IMR-90 (cell line): Measurements from ENCODE around the gene CUTA. TPM values are rescaled to one million over a fixed set of nuclear protein-coding genes. Genes with fewer than 3 reads are reported as not detected.

Experiments used
- ATAC-seq: fragments of 200-7000 bp; cut with Tn5 transposase; 2 replicates; pipeline ENCODE4 v1.9.1; 2020; ENCODE audit warnings: low read depth, mild to moderate bottlenecking, moderate library complexity
- BruUV-seq: library from RNA; stranded (reverse); fragments of 400-500 nt; replicated peaks from 2 replicates; lab custom pipeline; 2021; lab: Mats Ljungman, UMichigan
- CTCF ChIA-PET: fragments of 300-600 bp; formaldehyde crosslinking; extraction: SDS; loops from one replicate; lab custom pipeline; 2021; ENCODE audit warnings: antibody characterized with exemption; lab: Yijun Ruan, JAX
- POLR2A ChIA-PET: fragments of 300-600 bp; sonication (Branson Sonifier 250); formaldehyde crosslinking; loops from one replicate; lab custom pipeline; 2022; ENCODE audit warnings: antibody characterized with exemption; ENCODE audit not compliant: unreplicated experiment; lab: Charles Lee
- DNase-seq: peaks from one replicate; pipeline ENCODE4 v3.0.0; 2013
- H2AFZ ChIP-seq: replicated peaks from 2 replicates; pipeline ENCODE3; 2013; ENCODE audit warnings: low read length, mild to moderate bottlenecking; ENCODE audit not compliant: poor library complexity
- H2AK5ac ChIP-seq: 2 replicates; pipeline ENCODE4 v1.6.1; 2013; ENCODE audit warnings: low read depth, low read length, inconsistent platforms
- H2AK9ac ChIP-seq: replicated peaks from 2 replicates; pipeline ENCODE3; 2013; ENCODE audit warnings: mild to moderate bottlenecking, low read depth, low read length, moderate library complexity; ENCODE audit not compliant: poor library complexity
- H2BK120ac ChIP-seq: 2 replicates; pipeline ENCODE4 v1.6.1; 2013; ENCODE audit warnings: low read depth, low read length, inconsistent platforms
- H2BK15ac ChIP-seq: 3 replicates; pipeline ENCODE4 v1.6.1; 2013; ENCODE audit warnings: low read depth, low read length, inconsistent platforms
- H2BK20ac ChIP-seq: 2 replicates; pipeline ENCODE4 v1.6.1; 2013; ENCODE audit warnings: low read depth, mild to moderate bottlenecking, inconsistent platforms, low read length, moderate library complexity
- H2BK5ac ChIP-seq: 2 replicates; pipeline ENCODE4 v1.6.1; 2013; ENCODE audit warnings: mild to moderate bottlenecking, low read depth, low read length, inconsistent platforms; ENCODE audit not compliant: poor library complexity, severe bottlenecking
- H3K14ac ChIP-seq: replicated peaks from 2 replicates; pipeline ENCODE4 v1.6.1; 2013; ENCODE audit warnings: low read depth, low read length, inconsistent platforms
- H3K18ac ChIP-seq: 2 replicates; pipeline ENCODE4 v1.6.1; 2013; ENCODE audit warnings: low read depth, low read length, control low read depth
- H3K23ac ChIP-seq: 2 replicates; pipeline ENCODE4 v1.6.1; 2013; ENCODE audit warnings: low read depth, low read length, inconsistent platforms
- H3K27ac ChIP-seq: 2 replicates; pipeline ENCODE4 v1.5.1; 2013; ENCODE audit warnings: mild to moderate bottlenecking, control low read depth, low read length; ENCODE audit not compliant: insufficient read depth
- H3K27me3 ChIP-seq: 2 replicates; pipeline ENCODE4 v1.6.1; 2013; ENCODE audit warnings: low read length; ENCODE audit not compliant: control insufficient read depth, insufficient read depth
- H3K36me3 ChIP-seq: 2 replicates; pipeline ENCODE4 v1.6.1; 2013; ENCODE audit warnings: low read length, mixed read lengths; ENCODE audit not compliant: control insufficient read depth, insufficient read depth
- H3K4ac ChIP-seq: 2 replicates; pipeline ENCODE4 v1.6.1; 2013; ENCODE audit warnings: low read depth, low read length, inconsistent platforms
- H3K4me1 ChIP-seq: 2 replicates; pipeline ENCODE4 v1.6.1; 2013; ENCODE audit warnings: low read length, mixed read lengths; ENCODE audit not compliant: control insufficient read depth, insufficient read depth
- H3K4me2 ChIP-seq: 2 replicates; pipeline ENCODE4 v1.6.1; 2013; ENCODE audit warnings: low read depth, mild to moderate bottlenecking, control low read depth, low read length, moderate library complexity
- H3K4me3 ChIP-seq: 2 replicates; pipeline ENCODE4 v1.5.1; 2013; ENCODE audit warnings: low read depth, mild to moderate bottlenecking, control low read depth, low read length, moderate library complexity; ENCODE audit not compliant: insufficient read depth
- H3K56ac ChIP-seq: 2 replicates; pipeline ENCODE4 v1.6.1; 2013; ENCODE audit warnings: low read length, inconsistent platforms; ENCODE audit not compliant: insufficient read depth; ENCODE audit errors: extremely low read depth
- H3K79me1 ChIP-seq, 2 experiments: 2 replicates each; pipeline ENCODE4 v1.6.1; 2013; ENCODE audit warnings: low read length in 2 of 2, inconsistent platforms in 1 of 2, low read depth in 1 of 2
- H3K9ac ChIP-seq: 2 replicates; pipeline ENCODE4 v1.6.1; 2013; ENCODE audit warnings: low read depth, low read length, control low read depth
- H3K9me1 ChIP-seq: 2 replicates; pipeline ENCODE4 v1.6.1; 2013; ENCODE audit warnings: low read length, inconsistent platforms; ENCODE audit not compliant: insufficient read depth
- H3K9me3 ChIP-seq: 2 replicates; pipeline ENCODE4 v1.6.1; 2013; ENCODE audit warnings: low read length; ENCODE audit not compliant: control insufficient read depth, insufficient read depth
- H4K20me1 ChIP-seq: 2 replicates; pipeline ENCODE4 v1.6.1; 2013; ENCODE audit warnings: low read length, inconsistent platforms; ENCODE audit not compliant: insufficient read depth
- H4K5ac ChIP-seq: 2 replicates; pipeline ENCODE4 v1.6.1; 2013; ENCODE audit warnings: mild to moderate bottlenecking, low read depth, low read length, control low read depth
- H4K8ac ChIP-seq, 2 experiments: 2 replicates each; pipeline ENCODE4 v1.6.1; 2013; ENCODE audit warnings: low read depth in 2 of 2, low read length in 2 of 2, control low read depth in 1 of 2, inconsistent platforms in 1 of 2
- H4K91ac ChIP-seq: 2 replicates; pipeline ENCODE4 v1.6.1; 2013; ENCODE audit warnings: low read depth, low read length, inconsistent platforms; ENCODE audit not compliant: insufficient read depth
- BHLHE40 ChIP-seq: fragments of 150-350 bp; IDR thresholded peaks from 2 replicates; pipeline ENCODE4 v1.6.1; 2016; ENCODE audit warnings: mild to moderate bottlenecking, low read depth, low read length
- CHD1 ChIP-seq: IDR thresholded peaks from 2 replicates; pipeline ENCODE4 v1.6.1; 2012; ENCODE audit warnings: low read depth, low read length, improper control_type of control experiment
- FOS ChIP-seq: fragments of 150-350 bp; IDR thresholded peaks from 2 replicates; pipeline ENCODE4 v1.6.1; 2016; ENCODE audit warnings: low read depth, low read length
- MAFK ChIP-seq: IDR thresholded peaks from 2 replicates; pipeline ENCODE4 v1.6.1; 2012; ENCODE audit warnings: low read depth, low read length, improper control_type of control experiment
- MAZ ChIP-seq: IDR thresholded peaks from 2 replicates; pipeline ENCODE4 v1.6.1; 2012; ENCODE audit warnings: low read depth, mild to moderate bottlenecking, low read length, improper control_type of control experiment, moderate library complexity, borderline replicate concordance
- MXI1 ChIP-seq: IDR thresholded peaks from 2 replicates; pipeline ENCODE4 v1.6.1; 2012; ENCODE audit warnings: low read depth, mild to moderate bottlenecking, low read length, moderate library complexity, borderline replicate concordance
- NFE2L2 ChIP-seq: fragments of 150-350 bp; IDR thresholded peaks from 2 replicates; pipeline ENCODE4 v1.6.1; 2016; ENCODE audit warnings: low read depth, mild to moderate bottlenecking, low read length
- POLR2A ChIP-seq: IDR thresholded peaks from 2 replicates; pipeline ENCODE4 v1.6.1; 2012; ENCODE audit warnings: mild to moderate bottlenecking, low read depth, low read length
- RAD21 ChIP-seq: IDR thresholded peaks from 2 replicates; pipeline ENCODE4 v1.6.1; 2012; ENCODE audit warnings: low read length, improper control_type of control experiment
- RCOR1 ChIP-seq: IDR thresholded peaks from 2 replicates; pipeline ENCODE4 v1.6.1; 2012; ENCODE audit warnings: mild to moderate bottlenecking, low read length, improper control_type of control experiment; ENCODE audit not compliant: insufficient replicate concordance
- RFX5 ChIP-seq: IDR thresholded peaks from 2 replicates; pipeline ENCODE4 v1.8.0; 2012; ENCODE audit warnings: low read depth, mild to moderate bottlenecking, low read length, moderate library complexity
- SMC3 ChIP-seq: fragments of 150-350 bp; IDR thresholded peaks from 2 replicates; pipeline ENCODE4 v1.6.1; 2016; ENCODE audit warnings: low read depth, mild to moderate bottlenecking, antibody characterized with exemption, low read length, moderate library complexity
- WGBS, 2 experiments: methylation state at CpG; one replicate each; pipeline versions ENCODE4 v1.1.5 to v1.1.7; 2013; ENCODE audit warnings: missing lambda C conversion rate in 2 of 2; ENCODE audit not compliant: insufficient read length in 1 of 2; ENCODE audit errors: extremely low coverage in 2 of 2; 5-methylcytosine and 5-hydroxymethylcytosine counted together
- dilution Hi-C: fragments of 300-500 bp; cut with HindIII; formaldehyde crosslinking; loops from one replicate; pipeline ENCODE4 v1.14.3; 2018; ENCODE audit warnings: low sequenced_read_pairs; ENCODE audit not compliant: unreplicated experiment
- in situ Hi-C: fragments of 300-500 bp; cut with MboI; formaldehyde crosslinking; loops from 3 replicates; pipeline ENCODE4 v1.14.3; 2019; ENCODE audit warnings: low sequenced_read_pairs, inconsistent platforms, mixed read lengths
- intact Hi-C: fragments of 100-400 bp; cut with micrococcal nuclease; formaldehyde crosslinking; loops from 2 replicates; pipeline ENCODE4 v1.10.0; 2022
- polyA plus RNA-seq, 3 experiments: library from polyadenylated mRNA; depleted of rRNA; stranded (reverse); fragments of >200 nt; gene quantifications; 2 replicates each; pipeline ENCODE4 v1.2.3, GENCODE V29; 2012; ENCODE audit warnings: low replicate concordance in 1 of 3
- total RNA-seq: library from RNA; depleted of rRNA; stranded (reverse); fragments of >200 nt; gene quantifications from 2 replicates; pipeline ENCODE4 v1.2.3, GENCODE V29; 2012
- TF ChIP-seq, protein P1 (sequence below): fragments of 150-350 bp; IDR thresholded peaks from 2 replicates; pipeline ENCODE4 v1.6.1; 2017; ENCODE audit warnings: mild to moderate bottlenecking, antibody characterized with exemption, low read length, low read depth
- TF ChIP-seq, protein P2 (sequence below): conservative IDR thresholded peaks from 2 replicates; pipeline ENCODE4 v1.5.1; 2012; ENCODE audit warnings: mild to moderate bottlenecking, low read depth, low read length, improper control_type of control experiment

The CUTA gene
- total and polyA plus RNA-seq, 2 of the 4 experiments (the other 2 are of a cell fraction) = 136 to 427 TPM

DNA sequence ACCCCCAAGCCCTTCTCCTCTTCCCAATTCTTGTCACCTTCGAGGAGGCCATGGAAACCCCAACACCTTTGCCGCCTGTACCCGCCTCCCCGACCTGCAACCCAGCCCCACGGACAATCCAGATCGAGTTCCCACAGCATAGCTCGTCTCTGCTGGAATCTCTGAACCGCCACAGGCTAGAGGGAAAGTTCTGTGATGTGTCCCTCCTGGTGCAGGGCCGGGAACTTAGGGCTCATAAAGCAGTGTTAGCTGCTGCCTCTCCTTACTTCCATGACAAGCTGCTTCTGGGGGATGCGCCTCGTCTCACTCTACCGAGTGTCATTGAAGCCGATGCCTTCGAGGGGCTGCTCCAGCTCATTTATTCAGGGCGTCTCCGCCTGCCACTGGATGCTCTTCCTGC lies 37.1 kb upstream of the CUTA start:
- H4K91ac ChIP-seq = no peak overlapping the region
- H3K79me1 ChIP-seq = peaks cover 26 to 40% of the 10 kb centered on the region in 2 experiments; a peak in 3 of 4 replicates
- H2AK5ac ChIP-seq = no peak overlapping the region
- ChIA-PET POLR2A (no interaction called here), CTCF (no interaction called here)
- no peaks in the 10 kb centered on the region for H3K27me3 ChIP-seq
- 43% methylated on average over 6 of the region's 16 CpGs; no CpG with 5 or more reads in 1 of the 2 experiments for WGBS, 2 experiments
- peak overlapping the region; percentile 97 for H2AK9ac ChIP-seq
- H3K18ac ChIP-seq = no peak overlapping the region
- peaks cover 3% of the 10 kb centered on the region; the same call in 1 of the 2 replicates for H3K9me1 ChIP-seq
- H4K8ac ChIP-seq = peak overlapping the region in 1 of 2 experiments; percentile 24; a peak in 2 of 4 replicates
- H2BK5ac ChIP-seq = no peak overlapping the region
- H3K14ac ChIP-seq = no peak overlapping the region; the same call in 1 of the 2 replicates
- no peak overlapping the region for H2BK15ac ChIP-seq
- peaks cover 10% of the 10 kb centered on the region; the same call in 1 of the 2 replicates for H3K36me3 ChIP-seq
- dilution Hi-C loops = no loop called here
- H2BK20ac ChIP-seq = no peak overlapping the region
- no peak overlapping the region for H4K5ac ChIP-seq
- TF ChIP-seq, protein P1, sequence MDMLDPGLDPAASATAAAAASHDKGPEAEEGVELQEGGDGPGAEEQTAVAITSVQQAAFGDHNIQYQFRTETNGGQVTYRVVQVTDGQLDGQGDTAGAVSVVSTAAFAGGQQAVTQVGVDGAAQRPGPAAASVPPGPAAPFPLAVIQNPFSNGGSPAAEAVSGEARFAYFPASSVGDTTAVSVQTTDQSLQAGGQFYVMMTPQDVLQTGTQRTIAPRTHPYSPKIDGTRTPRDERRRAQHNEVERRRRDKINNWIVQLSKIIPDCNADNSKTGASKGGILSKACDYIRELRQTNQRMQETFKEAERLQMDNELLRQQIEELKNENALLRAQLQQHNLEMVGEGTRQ = no peak
- TF ChIP-seq MXI1 = no peak
- no peak for TF ChIP-seq SMC3
- no peak for TF ChIP-seq POLR2A
- no peak for TF ChIP-seq MAZ
- no peak for TF ChIP-seq BHLHE40
- no peak for TF ChIP-seq NFE2L2
- TF ChIP-seq RFX5 = no peak
- no peak for TF ChIP-seq MAFK
- TF ChIP-seq RCOR1 = no peak
- TF ChIP-seq, protein P2, sequence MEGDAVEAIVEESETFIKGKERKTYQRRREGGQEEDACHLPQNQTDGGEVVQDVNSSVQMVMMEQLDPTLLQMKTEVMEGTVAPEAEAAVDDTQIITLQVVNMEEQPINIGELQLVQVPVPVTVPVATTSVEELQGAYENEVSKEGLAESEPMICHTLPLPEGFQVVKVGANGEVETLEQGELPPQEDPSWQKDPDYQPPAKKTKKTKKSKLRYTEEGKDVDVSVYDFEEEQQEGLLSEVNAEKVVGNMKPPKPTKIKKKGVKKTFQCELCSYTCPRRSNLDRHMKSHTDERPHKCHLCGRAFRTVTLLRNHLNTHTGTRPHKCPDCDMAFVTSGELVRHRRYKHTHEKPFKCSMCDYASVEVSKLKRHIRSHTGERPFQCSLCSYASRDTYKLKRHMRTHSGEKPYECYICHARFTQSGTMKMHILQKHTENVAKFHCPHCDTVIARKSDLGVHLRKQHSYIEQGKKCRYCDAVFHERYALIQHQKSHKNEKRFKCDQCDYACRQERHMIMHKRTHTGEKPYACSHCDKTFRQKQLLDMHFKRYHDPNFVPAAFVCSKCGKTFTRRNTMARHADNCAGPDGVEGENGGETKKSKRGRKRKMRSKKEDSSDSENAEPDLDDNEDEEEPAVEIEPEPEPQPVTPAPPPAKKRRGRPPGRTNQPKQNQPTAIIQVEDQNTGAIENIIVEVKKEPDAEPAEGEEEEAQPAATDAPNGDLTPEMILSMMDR = no peak
- no peak for TF ChIP-seq RAD21
- no peak for TF ChIP-seq FOS
- no peak for TF ChIP-seq CHD1
- no peak overlapping the region; the same call in 1 of the 2 replicates for H3K27ac ChIP-seq
- H3K4me1 ChIP-seq = peaks cover 4% of the 10 kb centered on the region
- no peak overlapping the region for H3K56ac ChIP-seq
- no TSS peak for BruUV-seq
- H3K4me3 ChIP-seq = peak overlapping the region; percentile 73
- H2AFZ ChIP-seq = peak overlapping the region; percentile 96
- H3K9ac ChIP-seq = peak overlapping the region; percentile 75
- intact Hi-C loops = loop anchor here (10.0 kb wide), 1 partner anchor 220 kb away; no protein-coding TSS in a partner anchor
- no peaks in the 10 kb centered on the region for H3K9me3 ChIP-seq
- no peak overlapping the region for H2BK120ac ChIP-seq
- in situ Hi-C loops = loop anchor here (10.0 kb wide), 1 partner anchor 250 kb away; no protein-coding TSS in a partner anchor
- no peak for DNase-seq
- H3K23ac ChIP-seq = peak overlapping the region; percentile 78; the same call in 1 of the 2 replicates
- H4K20me1 ChIP-seq = no peaks in the 10 kb centered on the region
- no peak for ATAC-seq
- H3K4me2 ChIP-seq = peak overlapping the region; percentile 94
- H3K4ac ChIP-seq = peak overlapping the region; percentile 71; the same call in 1 of the 2 replicates
